Measurements from ENCODE around the gene TOP2A.

Gene TOP2A

GRCh38 chr17:40343219-40344119 lies 74.2 kb downstream of the TOP2A start:
- DNase-seq: no peak

DNA sequence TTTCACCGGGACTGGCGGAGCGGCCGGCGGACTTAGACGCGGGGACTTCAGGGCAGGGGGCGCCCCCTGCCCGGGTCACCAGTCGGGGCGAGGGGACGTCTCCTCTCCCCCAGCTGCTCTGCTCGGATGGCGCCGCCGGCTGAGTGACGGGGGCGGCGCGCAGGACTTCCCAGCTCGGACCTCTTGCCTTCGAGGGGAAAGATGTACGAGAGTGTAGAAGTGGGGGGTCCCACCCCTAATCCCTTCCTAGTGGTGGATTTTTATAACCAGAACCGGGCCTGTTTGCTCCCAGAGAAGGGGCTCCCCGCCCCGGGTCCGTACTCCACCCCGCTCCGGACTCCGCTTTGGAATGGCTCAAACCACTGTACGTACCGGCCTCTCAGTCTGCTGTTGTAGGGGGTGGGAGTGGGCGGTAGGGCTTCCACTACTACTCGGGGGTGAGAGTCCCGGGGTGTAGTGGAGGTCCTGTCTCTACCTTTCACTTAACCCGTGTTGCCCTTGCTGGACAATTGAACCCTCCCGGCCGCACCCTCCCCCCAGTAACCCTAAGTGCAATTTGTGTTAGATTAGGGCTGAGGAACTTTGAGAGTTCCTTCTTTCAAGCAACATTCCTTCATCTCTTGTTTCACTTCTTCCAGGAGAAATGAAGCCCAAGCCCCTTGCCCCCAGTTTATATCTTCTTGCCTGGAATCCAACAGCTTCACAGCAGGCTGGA lies 75.0 kb downstream of the TOP2A start:
- DNase-seq: no peak

GRCh38 chr17:40341808-40342503 lies 75.7 kb downstream of the TOP2A start:
- DNase-seq: no peak

DNA sequence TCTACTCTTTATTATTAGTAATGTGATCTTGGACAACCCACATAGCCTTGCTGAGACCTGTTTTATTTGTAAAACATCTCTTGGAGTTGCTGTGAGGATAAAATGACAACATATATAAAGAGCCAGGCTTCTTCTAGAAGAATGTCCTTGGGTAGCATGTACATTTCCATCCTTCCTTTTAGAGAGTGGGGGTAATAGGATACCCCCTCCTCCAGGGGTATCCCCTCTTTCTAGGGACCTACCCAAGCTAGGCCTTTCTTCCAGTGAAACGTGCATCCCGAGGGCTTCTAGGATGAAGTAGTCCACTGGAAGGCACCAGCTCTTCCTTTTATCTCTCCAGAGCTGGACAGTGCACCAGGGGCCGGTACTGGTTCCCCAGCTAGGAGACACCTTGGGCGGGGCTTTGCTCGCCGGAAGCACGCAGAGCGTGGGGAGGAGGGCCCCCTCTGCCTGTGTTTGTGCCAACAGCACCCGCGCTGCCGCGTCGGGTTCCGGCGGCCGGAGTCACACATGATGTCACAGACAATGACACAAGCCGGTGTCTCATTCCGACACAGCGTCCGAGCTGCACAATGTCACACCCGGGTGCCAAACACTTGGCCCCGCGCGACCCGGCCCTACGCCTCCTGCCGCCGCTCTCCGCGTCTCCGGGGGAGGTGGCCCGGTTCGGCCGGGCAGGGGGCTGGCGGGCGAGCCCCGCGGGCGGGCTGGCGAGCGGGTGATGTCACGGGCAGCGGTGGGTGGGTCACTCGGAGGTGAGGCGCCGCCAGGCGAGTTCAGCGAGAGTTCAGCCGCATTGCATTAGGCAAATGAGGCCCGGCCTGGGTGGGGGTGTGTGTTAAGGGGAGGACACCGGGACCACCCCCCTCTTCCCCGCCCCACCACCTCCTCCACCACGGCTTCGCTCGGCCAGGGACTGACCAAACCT lies 76.6 kb downstream of the TOP2A start:
- peak; percentile 85 for DNase-seq

DNA sequence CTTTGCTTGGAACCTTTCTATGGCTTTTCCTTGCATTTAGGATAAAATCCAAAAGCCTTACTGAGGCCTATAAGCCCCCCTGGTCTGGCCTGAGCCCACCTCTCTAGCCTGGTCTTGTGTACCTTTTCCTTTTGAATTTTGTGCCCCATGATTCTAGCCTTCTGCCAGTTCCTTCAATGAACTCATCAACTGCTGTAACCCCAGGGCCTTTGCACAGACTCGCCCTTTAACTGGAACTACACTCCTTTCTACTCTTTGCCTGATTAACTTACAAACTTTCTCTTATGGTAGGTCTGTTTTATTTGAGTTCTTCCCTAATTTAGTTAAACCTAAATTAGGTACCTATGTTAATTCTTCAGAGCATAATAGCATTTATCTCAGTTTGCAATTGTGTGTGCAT lies 77.4 kb downstream of the TOP2A start:
- DNase-seq: no peak

DNA sequence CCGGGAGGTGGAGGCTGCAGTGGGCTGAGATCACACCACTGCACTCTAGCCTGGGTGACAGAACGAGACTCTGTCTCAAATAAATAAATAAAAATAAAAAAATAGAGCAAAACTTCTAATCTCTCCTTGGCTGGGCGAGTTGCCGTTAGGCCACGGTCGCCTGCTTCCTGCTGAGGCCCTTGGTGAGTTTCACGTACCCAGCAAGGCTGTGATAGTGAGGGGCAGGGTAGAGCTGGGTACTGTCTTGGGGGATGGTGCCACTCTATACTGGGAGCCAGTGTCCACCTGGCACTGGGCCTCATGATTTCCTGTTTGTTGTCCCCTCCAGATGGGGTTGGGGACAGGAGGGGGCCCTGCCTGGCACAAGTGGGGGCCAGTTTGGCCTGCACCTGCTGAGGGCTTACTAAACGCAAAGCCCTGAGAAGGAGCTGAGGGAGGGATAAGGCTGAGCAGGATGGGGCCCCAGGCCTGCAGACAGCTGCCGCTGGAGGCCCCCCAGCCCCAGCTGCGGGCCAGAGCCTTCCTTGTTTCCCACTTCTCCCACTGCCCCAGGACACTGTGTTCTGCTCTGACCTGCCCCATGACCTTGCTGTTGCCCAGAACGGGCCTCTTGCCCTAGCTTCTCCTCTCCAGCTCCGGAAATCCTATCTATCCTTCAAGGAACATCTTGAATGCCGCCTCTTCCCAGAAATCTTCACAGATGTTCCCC lies 78.6 kb downstream of the TOP2A start:
- peak; percentile 40 for DNase-seq
